ENCODE measurements around the gene ANAPC16.
A peak's percentile ranks its signal among the peaks of the same experiment; 100 is the strongest.
"Not testable (repeated sequence)": the region's sequence is repeated elsewhere in the genome, so short reads cannot be mapped to it uniquely, and the experiment has no call there.

ANAPC16 gene

DNA sequence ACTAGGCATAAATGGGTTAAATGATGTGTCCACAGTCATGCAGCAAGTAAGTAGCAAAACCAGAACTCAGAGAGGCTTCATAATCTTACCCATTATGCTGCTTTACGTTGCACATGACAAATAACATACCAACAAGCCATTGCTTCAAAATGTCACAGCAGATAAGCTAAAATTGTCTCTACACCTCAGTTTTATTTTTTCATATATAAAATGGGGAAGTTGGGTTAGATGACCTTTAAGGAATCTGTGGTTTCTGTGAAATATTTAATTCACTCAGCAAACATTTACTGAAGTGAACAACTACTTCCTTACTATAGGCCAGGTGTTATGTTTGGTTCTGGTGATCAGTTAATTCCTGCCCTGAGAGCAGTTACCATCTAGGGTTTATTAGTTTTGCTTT is 2.5 kb downstream of the ANAPC16 start:
- DNase-seq = no peak

DNA sequence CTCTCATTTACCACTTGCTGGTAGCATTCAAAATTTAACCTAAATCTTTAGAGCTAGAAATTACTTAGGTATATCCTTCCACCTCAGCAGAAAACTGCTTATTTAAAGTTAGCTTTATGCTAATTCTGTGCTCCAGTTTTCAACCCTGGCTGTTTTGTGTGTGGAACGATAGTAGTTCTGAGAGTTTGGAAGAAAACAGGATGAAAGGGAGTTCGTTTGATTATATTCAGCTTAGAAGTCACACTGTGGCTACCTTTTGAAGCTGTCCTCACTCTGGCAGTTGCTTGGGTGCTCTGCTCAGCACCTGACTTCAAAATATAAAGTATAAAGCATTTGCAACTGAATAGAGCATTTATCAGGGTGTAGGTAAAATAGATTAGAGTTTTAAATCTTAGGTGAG is 2.9 kb downstream of the ANAPC16 start:
- DNase-seq = no peak

DNA sequence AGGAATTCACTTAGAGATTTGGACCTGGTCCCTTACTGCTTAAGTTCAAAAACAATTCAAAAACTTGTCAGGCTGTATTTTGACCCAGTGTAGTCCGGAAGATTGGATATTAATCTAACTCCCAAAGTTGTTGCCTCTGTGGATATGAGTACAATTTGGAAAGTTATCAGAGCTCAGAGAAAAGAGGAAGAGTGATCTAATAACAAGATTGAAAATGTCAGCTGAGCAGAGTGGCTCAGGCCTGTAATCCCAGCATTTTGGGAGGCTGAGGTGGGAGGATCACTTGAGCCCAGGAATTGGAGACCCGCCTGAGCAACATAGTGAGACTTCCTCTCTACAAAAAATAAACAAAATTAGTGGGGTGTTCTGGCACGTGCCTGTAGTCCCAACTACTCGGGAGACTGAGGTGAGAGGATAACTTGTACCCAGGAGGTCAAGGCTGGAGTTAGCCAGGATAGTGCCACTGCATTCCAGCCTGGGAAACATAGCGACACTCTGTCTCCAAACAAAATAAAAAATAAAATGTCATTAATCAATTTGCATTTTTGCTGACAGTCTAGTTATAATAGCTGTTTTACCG is 3.5 kb downstream of the ANAPC16 start:
- no peak for DNase-seq

DNA sequence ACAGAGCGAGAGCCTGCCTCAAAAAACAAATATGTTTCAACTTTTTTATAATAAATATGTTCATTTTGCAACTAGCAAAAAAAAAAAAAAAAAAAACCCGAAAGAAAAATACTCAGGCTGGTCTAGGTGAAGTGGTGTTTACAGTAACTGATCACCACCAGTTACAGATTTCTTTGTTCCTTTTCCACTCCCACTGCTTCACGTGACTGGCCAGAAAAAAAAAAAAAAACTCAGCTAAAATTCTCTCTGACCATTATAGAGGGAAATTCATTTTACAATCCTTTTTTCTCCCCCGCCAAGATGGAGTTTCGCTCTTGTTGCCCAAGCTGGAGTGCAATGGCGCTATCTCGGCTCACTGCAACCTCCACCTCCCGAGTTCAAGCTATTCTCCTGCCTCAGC is 4.8 kb downstream of the ANAPC16 start:
- no peak for DNase-seq

DNA sequence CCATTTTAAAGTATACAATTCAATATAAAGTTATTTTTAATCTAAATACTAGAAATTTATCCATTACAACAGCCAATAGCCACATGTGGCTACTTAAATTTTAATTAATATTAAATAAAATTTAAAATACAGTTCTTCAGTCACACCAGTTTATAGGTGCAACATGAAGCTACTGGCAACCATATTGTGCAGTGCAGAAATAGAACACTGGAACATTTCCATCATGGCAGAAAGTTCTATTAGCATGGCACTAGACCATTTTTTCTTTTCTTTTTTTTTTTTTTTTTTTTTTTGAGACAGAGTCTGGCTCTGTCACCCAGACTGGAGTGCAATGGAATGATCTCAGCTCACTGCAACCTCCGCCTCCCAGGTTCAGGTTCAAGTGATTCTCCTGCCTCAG is 5.5 kb downstream of the ANAPC16 start:
- no peak for DNase-seq

DNA sequence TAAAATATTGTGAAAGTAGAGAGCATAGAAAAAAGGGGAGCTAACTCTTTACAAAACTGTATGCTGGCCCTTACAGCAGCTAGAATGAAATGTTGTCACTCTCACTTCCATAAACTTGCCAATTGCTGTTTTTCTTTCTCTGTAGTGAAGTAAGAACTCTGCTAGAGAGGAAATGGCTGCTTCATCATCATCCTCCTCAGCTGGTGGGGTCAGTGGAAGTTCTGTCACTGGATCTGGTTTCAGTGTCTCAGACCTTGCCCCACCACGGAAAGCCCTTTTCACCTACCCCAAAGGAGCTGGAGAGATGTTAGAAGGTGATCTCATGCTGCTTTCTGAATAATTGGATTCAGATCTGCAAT is 7.9 kb downstream of the ANAPC16 start:
- peak; percentile 11 for DNase-seq

DNA sequence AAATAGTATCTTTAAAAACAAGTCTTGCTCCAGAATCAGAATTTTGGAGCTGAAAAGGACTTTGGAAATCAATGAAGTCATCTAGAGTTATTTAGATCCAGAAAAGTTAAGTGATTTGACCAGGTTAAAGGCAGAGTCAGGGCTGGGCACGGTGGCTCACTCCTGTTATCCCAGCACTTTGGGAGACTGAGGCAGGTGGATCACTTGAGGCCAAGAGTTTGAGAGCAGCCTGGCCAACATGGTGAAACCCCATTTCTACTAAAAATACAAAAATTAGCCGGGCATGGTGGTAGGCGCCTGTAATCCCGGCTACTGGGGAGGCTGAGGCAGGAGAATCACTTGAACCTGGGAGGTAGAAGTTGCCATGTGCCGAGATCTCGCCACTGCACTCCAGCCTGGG is 8.4 kb downstream of the ANAPC16 start:
- not testable (repeated sequence) for DNase-seq

DNA sequence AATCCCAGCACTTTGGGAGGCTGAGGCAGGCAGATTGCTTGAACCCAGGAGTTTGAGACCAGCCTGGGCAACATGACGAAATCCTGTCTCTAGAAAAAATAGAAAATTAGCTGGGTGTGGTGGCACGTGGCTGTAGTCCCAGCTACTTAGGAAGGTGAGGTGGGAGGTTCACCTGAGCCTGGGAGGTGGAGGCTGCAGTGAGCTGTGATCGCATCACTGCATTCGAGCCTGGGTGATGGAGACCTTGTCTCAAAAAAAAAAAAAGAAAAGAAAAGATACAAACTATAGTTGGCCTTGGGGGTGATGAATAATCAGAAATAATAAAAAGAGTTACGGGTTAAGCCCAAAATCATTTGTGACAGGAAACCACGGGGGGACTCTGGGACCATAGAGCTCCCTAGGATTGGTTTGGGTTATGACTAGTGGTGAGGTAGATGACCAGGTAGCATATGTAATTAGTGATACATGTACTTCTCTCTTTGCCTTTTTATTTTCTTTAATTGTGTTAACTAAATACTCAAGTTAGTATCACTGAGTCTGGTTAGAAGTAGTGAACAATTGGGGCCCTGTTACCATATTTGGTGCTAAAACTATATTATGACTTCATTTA is 10.7 kb downstream of the ANAPC16 start:
- no peak for DNase-seq

DNA sequence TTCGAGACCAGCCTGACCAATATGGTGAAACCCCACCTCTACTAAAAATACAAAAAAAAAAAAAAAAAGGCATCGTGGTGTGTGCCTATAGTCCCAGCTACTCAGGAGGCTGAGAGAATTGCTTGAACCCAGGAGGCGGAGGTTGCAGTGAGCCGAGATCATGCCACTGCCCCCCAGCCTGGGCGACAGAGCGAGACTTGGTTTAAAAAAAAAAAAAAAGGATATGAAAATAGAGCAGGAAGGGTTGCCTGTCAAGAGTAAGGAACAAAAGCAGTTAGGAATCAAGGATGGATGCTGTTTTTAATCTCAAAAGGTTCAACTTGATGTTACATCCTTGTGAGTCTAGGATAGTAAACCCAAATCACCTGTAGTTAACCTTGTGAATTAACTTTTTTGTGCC is 12.0 kb downstream of the ANAPC16 start:
- DNase-seq = no peak

DNA sequence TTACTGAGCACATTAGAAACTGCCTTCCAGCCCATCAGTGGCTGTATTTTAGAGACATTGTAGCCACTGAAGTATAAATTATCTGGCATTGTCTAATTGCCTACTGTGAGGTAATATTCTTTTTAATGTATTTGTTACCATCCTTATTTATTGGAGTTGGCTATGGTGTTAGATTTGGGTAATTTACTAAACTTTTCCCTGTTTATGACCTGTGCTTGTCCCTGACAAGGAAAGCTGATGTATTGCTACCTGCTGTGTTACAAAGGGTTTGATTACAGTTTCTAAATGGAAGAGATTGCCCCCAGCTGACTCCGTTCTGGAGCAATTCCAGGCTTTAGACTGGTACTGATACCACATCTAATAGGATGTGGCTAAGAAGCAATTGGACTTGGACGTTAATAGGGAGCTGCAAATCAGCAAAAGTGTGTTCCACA is 12.5 kb downstream of the ANAPC16 start:
- no peak for DNase-seq

DNA sequence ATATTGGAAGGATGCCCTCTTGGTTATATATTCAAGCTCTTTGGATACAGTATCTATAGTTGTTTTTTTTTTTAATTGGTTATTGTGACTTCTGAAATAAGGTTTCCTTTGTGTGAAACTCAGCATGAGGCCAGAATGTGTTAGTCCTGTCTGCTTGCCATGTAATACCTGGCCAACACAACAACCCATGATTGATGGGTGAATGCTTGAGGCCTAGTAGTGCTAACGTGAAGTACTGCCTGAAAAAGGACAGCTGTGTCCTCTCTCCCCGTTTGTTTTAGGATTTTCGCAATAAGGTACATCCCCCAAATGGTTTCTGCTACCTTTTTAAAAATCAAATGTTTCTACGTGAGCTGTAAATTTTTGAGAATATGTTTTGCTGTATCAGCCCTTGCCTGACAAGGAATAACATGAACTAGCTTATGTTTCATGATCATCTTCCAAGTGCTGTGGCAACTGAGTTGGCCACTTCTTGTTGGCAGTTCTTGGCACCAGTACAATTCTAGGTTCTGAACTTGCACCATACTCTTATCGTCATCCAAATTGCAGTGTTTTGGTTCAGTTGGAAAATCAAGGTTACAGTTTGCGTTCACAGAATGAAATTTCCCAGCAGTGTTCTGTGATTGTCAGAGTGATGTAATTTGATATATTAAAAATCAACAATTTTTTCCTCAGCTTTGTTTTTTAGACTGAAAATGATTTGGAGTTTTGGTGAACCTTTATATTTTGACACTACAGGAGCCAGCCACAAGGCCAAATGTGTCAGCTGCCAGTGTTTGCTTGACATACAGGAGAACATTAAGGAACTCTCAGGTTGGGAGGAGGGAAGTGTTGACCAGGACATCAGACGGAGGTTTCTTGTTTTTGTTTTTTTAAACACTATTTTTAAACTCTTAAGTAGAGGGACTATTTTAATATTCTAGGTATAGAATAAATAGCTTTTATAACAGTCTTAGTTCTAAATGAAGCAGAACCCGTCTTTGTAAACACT is 13.7 kb downstream of the ANAPC16 start:
- DNase-seq = no peak

DNA sequence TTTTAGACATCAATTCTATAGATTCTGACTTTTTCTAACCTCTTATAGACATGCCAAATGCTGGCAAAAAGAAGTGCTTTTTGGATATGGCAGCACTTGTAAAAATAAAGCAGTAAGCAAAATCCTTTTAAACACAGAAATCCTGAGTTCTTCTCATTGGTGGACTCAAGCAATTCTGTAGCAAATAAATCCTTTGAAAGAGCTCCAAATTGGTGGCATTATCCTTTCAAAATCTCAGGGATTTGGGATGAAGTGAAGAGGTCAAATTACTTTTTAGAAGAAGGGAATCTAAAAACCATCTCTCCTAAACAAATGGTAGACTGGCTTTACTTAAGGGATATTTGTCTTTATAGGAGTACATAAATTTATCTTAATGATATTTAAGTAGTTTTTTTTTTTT is 17.8 kb downstream of the ANAPC16 start:
- no peak for DNase-seq

DNA sequence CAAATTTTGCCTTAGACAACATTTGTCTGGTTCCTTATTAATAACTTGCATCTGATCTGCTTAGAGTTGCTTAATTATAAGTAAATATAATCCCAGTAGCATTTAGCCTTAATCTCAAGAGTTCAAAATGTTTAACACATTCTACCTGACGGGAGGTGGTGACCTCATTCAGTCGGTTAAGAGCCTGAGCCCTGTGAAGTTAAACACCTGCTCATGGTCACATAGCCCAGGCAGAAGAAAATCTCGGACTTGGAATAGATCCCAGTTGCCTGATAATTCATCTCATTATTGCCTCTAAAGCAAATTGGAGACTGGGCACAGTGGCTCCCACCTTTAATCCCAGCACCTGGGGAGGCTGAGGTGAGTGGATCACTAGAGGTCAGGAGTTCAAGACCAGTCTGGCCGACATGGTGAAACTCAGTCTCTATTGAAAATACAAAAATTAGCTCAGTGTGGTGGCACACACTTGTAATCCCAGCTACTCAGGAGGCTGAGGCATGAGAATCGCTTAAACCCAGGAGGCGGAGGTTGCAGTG is 18.8 kb downstream of the ANAPC16 start:
- no peak for DNase-seq

DNA sequence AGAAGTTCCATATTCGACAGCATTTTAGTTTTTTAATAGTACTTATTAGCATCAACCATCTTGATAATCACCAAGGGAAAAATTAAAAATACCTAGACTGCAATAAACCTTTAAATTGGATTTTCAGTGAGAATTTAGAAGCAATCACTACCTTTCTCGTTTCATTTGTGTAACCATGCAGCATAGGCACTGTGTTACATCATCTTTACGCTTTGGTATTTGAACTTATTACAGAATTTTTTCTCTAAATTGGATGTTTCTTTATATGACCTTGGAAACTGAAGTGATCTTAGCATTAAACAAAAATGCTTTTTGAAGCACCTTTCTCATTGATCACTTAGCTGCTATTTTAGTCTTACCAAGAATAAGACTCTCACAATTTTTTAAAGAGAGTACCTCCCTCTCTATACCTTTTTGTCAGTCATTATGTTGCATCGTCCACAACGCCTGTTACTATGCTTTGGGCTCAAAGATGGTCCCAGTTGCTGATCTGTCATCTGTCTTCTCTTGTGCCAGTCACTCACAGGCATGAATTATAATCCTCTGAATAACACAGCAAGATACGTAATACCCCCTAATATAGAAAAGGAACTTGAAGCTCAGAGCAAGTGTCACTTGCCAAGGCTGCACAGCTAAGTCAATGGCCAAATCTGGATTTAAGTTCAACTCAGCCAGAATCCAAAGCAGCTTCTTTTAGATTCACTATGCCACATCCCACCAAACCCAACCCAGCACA is 19.9 kb downstream of the ANAPC16 start:
- DNase-seq = no peak

DNA sequence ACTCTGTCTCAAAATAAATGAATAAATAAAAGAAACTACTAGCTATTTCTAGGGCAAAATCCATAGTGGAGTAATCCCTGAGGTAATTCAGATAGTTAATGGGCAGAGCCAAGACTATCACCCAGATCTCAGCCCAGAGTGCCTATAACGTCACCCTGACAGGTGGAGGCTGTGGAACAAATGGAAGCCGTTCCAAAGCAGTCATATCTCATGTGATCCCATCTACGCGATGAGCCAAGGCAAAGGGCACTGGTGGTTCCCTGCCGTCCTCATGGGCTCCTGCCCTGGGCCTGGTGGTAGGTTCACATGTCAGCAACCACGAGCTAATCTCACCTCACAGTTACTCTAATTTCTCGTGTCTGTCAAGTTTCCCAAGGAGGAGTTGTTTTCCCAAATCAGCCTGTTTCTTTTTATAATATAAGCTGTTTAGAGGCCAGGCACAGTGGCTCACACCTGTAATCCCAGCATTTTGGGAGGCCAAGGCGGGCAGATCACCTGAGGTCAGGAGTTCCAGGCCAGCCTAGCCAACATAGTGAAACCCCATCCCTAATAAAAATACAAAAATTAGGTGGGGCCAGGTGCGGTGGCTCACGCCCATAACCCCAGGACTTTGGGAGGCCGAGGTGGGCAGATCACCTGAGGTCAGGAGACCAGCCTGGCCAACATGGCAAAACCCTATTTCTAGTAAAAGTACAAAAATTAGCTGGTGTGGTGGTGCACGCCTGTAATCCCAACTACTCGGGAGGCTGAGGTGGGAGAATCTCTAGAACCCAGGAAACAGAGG is 22.8 kb downstream of the ANAPC16 start:
- DNase-seq = no peak

DNA sequence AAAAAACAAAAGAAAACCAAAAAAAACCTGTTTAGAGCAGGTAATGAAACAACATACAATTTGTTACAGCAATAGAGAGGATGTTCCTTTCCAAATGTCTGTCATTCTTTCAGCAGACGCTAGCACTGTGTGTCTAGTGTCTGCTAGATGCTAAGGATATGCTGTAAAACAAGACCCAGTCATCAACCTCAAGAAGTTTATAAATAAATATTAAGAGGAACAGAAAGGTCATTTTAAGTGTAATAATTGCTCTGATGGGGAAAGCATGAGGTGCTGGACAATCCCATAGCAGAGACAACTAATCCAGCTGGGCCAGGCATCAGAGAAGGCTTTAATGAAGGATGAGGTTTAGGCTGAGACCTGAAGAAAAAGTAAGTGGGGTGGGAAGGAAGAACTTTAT is 23.6 kb downstream of the ANAPC16 start:
- DNase-seq = no peak

DNA sequence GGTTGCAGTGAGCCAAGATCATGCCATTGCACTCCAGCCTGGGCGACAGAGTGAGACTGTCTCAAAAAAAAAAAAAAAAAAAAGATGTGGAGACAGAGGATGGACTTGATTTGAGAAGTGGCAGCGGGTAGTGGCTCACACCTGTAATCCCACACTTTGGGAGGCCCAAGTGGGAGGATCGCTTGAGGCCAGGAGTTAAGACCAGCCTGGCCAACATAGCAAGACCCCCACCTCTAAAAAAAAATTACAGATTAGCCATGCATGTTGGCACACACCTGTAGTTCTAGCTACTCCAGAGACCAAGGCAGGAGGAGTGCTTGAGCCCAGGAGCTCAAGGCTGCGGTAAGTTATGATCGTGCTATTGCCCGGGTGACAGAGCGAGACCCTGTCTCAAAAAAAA is 24.6 kb downstream of the ANAPC16 start:
- no peak for DNase-seq

DNA sequence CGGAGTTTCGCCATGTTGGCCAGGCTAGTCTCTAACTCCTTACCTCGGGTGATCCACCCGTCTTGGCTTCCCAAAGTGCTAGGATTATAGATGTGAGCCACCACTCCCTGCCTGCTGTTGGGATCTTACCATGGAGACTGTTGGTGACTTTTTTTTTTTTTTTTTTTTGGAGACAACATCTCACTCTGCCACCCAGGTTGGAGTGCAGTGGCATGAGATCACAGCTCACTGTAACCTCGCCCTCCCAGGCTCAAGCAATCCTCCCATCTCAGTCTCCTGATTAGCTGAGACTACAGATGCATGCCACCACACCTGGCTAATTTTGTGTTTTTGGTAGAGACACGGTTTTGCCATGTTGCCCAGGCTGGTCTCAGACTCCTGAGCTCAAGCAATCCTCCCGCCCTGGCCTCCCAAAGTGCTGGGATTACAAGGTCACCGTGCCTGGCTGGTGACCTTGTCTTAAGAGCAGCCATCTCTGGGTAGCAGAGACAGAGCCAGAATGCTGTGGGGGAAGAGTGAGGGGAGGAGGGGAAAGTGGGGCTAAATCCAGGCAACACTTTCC is 26.0 kb downstream of the ANAPC16 start:
- DNase-seq = no peak

DNA sequence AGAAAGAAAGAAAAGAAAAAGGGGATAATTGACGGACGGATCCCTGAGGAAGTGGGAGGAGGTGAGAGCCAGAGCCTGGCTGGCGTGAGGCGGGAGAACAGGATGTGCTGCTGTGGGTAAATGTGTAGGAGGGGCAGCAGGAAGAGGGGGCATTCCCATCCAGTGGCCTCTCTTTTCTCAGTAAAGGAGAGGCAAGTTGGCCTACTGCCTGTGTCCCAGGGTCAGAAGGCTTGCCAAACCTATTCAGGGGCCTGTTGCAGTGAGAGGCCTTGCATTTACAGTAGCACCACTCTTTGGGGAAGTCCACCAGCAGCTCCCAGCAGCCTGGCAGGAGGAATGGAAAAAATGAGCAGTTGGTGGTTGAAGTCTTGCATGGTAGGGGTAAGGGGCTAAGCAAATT is 26.9 kb downstream of the ANAPC16 start:
- DNase-seq = peak; percentile 38

DNA sequence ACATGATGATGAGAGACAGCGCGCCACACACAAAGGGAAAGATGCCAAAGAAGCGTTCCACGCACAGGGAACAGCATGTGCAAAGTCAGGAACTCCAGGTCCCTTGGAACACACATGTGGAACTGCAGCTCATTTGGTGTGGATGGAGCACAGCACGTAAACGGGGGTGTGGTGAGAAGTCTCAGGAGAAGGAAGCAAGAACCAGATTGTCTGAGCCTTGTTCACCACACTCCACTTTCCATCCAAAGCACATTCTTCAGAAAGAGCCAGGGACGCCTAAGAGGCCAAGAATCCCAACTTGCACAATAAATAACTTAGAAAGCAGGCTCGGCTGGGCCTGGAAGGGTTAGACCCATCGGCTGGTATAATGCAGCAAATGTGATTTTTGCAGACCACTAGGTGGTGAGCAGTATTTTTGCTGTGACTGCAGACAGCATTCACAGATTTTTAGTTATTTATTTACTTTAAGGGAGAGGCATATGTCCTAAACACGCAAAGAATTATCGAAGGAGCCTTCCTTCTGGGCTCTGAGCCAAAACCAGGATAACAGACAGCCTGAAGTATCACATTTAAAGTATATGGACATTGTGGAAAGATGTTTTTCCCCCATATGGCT is 28.1 kb downstream of the ANAPC16 start:
- DNase-seq = peak; percentile 93

DNA sequence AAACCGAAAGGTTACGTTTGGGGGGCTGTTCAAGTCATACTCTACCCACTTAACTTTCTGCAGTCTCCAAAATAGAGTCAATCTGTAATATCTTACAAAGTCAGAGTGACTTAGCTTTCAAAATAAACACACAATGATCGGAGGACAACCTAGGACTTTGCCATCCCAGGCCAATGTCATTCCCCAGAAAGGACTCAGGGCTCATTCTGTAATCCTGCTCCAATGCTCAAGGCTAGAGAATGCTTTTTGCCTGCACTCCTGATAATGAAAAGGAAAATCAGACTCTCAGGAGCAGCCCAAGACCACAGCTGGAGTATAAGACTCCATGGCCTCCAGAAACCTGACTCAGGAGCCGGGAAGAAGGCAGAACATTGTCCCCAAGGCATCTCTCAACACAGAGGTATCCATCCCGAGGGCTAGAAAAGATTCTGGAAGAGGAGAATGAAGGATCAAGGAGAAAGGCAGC is 28.8 kb downstream of the ANAPC16 start:
- DNase-seq = no peak
